GM18502 (cell line): ENCODE results near the gene PRPSAP1.
"Not testable (repeated sequence)": the region's sequence is repeated elsewhere in the genome, so short reads cannot be mapped to it uniquely, and the experiment has no call there.

Experiments used
- ATAC-seq: cut with Tn5 transposase; IDR thresholded peaks from one replicate; pipeline ENCODE4 v1.9.1; 2021; ENCODE audit warnings: mild to moderate bottlenecking; ENCODE audit not compliant: unreplicated experiment, poor library complexity

Gene PRPSAP1

GRCh38 chr17:76365256-76365903 lies 11.7 kb upstream of the PRPSAP1 start:
- ATAC-seq, result no peak

DNA sequence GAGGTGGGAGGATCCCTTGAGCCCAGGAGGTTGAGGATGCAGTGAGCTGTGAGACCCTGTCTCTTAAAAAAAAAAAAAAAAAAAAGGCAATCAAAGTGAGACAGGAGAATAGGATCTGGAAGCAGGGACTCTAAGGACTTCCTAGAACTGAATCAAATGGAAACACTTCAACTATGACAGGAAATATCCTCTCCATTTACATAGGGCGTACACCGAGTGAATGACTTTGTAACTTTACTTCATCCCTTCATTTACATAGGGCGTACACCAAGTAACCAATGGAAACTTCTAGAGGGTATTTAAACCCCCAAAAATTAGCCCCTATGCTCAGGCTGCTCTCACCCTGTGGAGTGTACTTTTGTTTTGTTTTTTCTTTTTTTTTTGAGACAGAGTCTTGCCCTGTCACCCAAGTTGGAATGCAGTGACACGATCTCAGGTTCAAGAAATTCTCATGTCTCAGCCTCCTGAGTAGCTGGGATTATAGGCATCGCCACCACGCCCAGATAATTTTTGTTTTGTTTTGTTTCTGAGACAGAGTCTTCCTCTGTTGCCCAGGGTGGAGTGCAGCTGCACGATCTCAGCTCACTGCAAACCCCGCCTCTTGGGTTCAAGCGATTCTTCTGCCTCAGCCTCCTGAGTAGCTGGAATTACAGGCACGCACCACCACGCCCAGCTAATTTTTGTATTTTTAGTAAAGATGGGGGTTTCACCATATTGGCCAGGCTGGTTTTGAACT lies 9.6 kb upstream of the PRPSAP1 start:
- ATAC-seq, result no peak

GRCh38 chr17:76360461-76360860 lies 6.7 kb upstream of the PRPSAP1 start:
- no peak for ATAC-seq

DNA sequence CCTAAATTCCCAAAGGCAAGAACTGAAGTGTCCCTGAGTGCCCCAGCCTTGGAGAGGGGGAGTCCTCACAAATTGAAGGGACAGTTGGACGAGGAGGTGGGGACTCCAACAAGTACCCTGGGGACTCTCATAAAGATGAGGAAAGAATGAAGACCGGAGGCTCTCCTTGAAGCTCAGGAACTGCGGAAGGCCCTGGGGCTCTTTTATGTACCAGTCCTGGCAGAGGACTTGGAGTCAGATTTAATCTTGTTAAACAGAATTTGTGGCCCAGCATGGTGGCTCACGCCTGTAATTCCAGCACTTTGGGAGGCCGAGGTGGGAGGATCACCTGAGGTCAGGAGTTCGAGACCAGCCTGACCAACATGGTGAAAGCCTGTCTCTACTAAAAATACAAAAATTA lies 6.1 kb upstream of the PRPSAP1 start:
- ATAC-seq, result not testable (repeated sequence)

GRCh38 chr17:76359375-76359774 lies 5.7 kb upstream of the PRPSAP1 start:
- ATAC-seq, result no peak

GRCh38 chr17:76357597-76358158 lies 4.0 kb upstream of the PRPSAP1 start:
- ATAC-seq, result no peak

- ATAC-seq, result no peak
Measured at GRCh38 chr17:76356803-76357456, 3.2 kb upstream of the PRPSAP1 start.

GRCh38 chr17:76354747-76355310 lies 1.1 kb upstream of the PRPSAP1 start:
- no peak for ATAC-seq

DNA sequence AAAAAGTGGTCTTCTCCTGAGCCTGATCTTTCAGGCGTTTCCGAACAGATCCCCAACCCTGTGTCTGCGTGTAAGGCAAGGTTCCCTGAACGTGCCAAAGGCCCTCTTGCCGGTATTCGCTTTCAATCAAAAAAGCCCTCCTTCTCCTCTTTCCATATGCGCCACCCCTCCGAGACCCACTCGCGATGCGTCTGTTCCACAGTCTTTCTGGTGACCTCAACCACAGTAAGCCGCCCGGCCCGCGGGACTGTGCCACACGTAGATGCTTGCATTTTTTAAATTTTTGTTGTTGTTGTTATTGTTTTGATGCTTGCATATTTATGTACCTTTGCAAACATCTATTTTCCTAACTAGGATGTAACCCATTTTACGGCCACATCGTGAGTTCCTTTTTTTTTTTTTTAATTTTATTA lies 607 bp upstream of the PRPSAP1 start:
- ATAC-seq, result no peak

GRCh38 chr17:76353004-76353598 lies 615 bp downstream of the PRPSAP1 start:
- peak; percentile 19 for ATAC-seq

GRCh38 chr17:76351526-76352071 lies 2.1 kb downstream of the PRPSAP1 start:
- ATAC-seq, result no peak

DNA sequence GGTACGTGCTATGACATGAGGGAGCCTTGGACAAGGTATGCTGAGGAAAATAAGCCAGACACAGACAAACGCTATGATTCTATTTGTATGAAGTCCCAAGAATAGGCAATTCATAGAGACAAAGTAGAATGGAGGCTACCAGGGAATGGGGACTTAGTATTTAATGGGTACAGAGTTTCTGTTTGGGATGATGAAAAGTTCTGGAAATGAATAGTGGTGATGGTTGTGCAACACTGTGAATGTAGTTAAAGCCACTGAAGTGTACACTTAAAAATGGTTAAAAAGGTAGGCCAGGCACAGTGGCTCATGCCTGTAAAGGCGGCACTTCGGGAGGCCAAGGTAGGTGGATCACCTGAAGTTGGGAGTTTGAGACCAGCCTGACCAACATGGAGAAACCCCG lies 3.3 kb downstream of the PRPSAP1 start:
- no peak for ATAC-seq

DNA sequence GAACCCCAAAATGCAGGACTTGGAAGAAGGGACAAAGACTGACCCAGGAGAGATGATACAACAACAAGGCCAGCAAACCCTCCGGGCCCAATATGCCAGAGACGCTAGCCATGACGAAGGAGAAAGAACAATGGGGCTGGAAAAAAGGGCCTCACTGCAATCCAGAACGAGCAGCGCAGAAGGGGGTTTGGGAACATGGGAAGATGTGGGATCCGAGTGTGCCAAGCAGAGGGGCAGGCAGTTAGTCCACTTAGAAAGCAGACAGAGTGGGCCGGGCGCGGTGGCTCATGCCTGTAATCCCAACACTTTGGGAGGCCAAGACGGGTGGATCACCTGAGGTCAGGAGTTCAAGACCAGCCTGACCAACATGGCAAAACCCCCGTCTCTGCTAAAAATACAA lies 6.8 kb downstream of the PRPSAP1 start:
- not testable (repeated sequence) for ATAC-seq

DNA sequence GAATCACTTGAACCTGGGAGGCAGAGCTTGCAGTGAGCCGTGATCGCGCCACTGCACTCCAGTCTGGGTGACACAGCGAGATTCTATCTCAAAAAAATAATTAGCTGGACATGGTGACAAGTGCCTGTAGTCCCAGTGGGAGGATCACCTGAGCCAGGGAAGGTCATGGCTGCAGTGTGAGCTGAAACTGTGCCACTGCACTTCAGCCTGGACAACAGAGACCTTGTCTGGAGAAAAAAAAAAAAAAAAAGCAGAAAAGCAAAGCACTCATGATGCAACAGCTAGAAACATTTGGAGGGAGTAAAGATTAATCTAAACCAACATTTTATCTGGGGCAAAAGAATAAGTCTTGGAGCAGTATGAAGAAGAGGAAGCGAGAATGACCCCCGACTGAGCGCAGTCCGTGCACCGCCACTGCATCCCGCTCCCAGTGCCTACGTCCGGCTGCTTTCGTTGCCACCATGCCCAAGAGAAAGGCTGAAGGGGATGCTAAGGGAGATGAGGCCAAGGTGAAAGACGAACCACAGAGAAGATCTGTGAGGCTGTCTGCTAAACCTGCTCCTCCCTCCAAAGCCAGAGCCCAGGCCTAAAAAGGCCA lies 8.2 kb downstream of the PRPSAP1 start:
- no peak for ATAC-seq

- no peak for ATAC-seq
Measured at GRCh38 chr17:76343106-76343505, 10.6 kb downstream of the PRPSAP1 start.

DNA sequence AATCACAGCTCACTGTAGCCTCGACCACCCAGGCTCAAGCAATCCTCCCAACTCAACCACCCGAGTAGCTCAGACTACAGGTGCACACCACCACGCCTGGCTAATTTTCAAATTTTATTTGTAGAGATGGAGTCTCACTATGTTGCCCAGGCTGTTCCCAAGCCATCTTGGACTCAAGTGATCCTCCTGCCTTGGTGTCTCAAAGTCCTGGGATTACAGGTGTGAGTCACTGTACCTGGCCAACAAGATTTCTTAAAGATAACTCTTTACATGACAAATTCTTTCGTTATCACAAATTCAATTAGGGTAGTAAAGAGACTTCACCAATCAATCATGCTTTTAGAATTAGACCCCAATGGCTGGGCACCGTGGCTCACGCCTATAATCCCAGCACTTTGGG lies 12.4 kb downstream of the PRPSAP1 start:
- no peak for ATAC-seq

DNA sequence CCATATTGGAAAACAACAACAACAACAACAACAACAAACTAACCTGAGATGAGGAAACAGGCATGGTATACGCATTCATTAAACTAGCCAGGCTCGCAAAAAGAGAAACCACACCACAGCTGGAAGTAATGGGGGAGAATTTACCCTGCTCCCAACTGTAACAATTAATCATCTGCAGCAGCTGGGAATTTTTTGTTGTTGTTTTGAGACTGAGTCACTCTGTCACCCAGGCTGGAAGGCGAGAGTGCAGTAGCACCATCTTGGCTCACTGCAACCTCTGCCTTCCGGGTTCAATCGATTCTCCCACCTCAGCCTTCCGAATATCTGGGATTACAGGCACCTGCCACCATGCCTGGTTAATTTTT lies 16.3 kb downstream of the PRPSAP1 start:
- no peak for ATAC-seq

DNA sequence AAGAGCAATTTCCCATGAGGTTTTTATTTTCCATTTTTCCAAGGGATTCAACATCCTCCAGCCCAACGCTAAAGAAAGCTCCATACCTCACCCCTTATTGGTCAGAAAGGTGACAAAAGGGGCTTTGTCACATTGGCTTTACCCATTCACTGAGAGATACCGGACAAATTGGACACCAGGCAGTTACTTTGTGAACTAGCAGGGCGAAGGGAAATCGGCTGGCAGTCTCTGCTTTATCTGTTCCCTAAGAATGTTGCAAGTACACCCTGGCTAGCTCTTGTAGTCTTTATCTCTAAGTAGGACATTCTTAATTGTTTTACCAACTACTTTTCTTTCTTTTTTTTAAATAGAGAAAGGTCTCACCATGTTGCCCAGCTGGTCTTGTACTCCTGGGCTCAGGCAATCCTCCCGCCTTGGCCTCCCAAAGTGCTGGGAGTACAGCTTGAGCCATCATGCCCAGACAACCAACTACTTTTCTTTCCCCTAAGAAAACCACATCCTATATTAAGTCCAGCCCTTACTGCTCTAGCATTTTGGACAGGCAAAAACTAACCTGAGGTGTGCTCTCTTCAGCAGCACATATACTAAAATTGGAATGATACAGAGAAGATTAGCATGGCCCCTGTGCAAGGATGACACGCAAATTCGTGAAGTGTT lies 16.8 kb downstream of the PRPSAP1 start:
- ATAC-seq, result no peak

DNA sequence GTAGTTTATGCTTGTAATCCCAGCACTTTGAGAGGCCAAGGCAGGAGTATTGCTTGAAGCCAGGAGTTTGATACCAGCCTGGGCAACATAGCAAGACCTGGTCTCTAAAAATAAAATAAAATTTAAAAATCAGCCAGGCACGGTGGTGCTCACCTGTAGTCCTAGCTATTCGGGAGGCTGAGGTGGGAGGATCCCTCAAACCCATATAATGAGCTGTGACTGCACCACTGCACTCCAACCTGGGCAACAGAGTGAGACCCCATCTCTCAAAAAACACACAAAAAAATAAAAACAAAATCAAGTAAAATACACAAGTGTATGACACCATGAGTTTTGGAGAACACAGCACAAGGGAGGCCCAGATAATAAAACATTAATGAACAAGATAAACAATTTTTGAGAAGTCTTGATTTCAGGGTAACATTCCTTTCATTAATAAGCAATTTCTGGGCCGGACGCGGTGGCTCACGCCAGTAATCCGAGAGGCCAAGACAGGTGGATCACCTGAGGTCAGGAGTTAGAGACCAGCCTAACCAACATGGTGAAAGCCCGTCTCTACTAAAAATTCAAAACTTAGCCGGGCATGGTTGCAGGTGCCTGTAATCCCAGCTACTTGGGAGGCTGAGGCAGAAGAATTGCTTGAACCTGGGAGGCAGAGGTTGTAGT lies 17.9 kb downstream of the PRPSAP1 start:
- ATAC-seq, result no peak
